GM12878 (cell line): Measurements from ENCODE around the gene C19orf73. TPM values are rescaled to one million over a fixed set of nuclear protein-coding genes. Genes with fewer than 3 reads are reported as not detected.

ENCODE experiments used
- DPF2 ChIP-seq: fragments of 450-650 bp; IDR thresholded peaks from 2 replicates; pipeline ENCODE4 v1.6.1; 2017; ENCODE audit warnings: mild to moderate bottlenecking
- HDAC6 ChIP-seq: fragments of 200-600 bp; sonication (generic); IDR thresholded peaks from one replicate; pipeline ENCODE4 v1.8.0; 2017; ENCODE audit warnings: antibody characterized with exemption; ENCODE audit not compliant: unreplicated experiment
- KAT2A ChIP-seq: conservative IDR thresholded peaks from 2 replicates; pipeline ENCODE4 v1.6.1; 2011; ENCODE audit warnings: low read depth, low read length; ENCODE audit not compliant: control insufficient read depth
- MEF2A ChIP-seq: IDR thresholded peaks from 2 replicates; pipeline ENCODE4 v1.6.1; 2011; ENCODE audit warnings: low read depth, mild to moderate bottlenecking, low read length, moderate library complexity; ENCODE audit not compliant: insufficient read depth
- MTA3 ChIP-seq: IDR thresholded peaks from 2 replicates; pipeline ENCODE4 v1.6.1; 2012; ENCODE audit warnings: low read length, inconsistent platforms, borderline replicate concordance
- NR2C2 ChIP-seq: IDR thresholded peaks from 2 replicates; pipeline ENCODE4 v1.6.1; 2011; ENCODE audit warnings: borderline replicate concordance, low read depth; ENCODE audit not compliant: control insufficient read depth, insufficient read length
- PAX5 ChIP-seq: IDR thresholded peaks from 2 replicates; pipeline ENCODE4 v1.6.1; 2011; ENCODE audit warnings: low read depth, low read length, borderline replicate concordance
- PML ChIP-seq: IDR thresholded peaks from 2 replicates; pipeline ENCODE4 v1.6.1; 2012; ENCODE audit warnings: low read length, inconsistent platforms
- RAD21 ChIP-seq: IDR thresholded peaks from 2 replicates; pipeline ENCODE4 v1.6.1; 2011; ENCODE audit warnings: mild to moderate bottlenecking, low read depth, low read length, moderate library complexity; ENCODE audit not compliant: insufficient read depth
- RAD51 ChIP-seq: fragments of 450-650 bp; IDR thresholded peaks from 2 replicates; pipeline ENCODE4 v1.6.1; 2016; ENCODE audit warnings: moderate library complexity, mild to moderate bottlenecking, inconsistent platforms
- RCOR1 ChIP-seq: conservative IDR thresholded peaks from 2 replicates; pipeline ENCODE4 v1.6.1; 2012; ENCODE audit warnings: low read depth, low read length, improper control_type of control experiment
- SP1 ChIP-seq: IDR thresholded peaks from one replicate; pipeline ENCODE4 v1.6.1; 2011; ENCODE audit warnings: low read depth, low read length
- TCF7 ChIP-seq: IDR thresholded peaks from 2 replicates; pipeline ENCODE4 v1.6.1; 2014; ENCODE audit warnings: antibody characterized with exemption, borderline replicate concordance
- YY1 ChIP-seq: IDR thresholded peaks from 2 replicates; pipeline ENCODE4 v1.6.1; 2011; ENCODE audit warnings: low read depth, mild to moderate bottlenecking, low read length
- ZSCAN29 ChIP-seq: fragments of 450-650 bp; IDR thresholded peaks from 2 replicates; pipeline ENCODE4 v1.6.1; 2017; ENCODE audit warnings: mild to moderate bottlenecking, moderate library complexity
- polyA plus RNA-seq, 11 experiments: library from polyadenylated mRNA; depleted of rRNA in 4 of 11; unstranded in 6 of 11; stranded (reverse) in 5 of 11; fragments of >200 nt; fragmentation: Nextera tagmentation in 4 of 11; fragmentation: Illumina TruSeq in 1 of 11; extraction: Ambion mirVana in 4 of 11; extraction: Trizol in 1 of 11; gene quantifications; 1 replicate in 1 of 11; 2 replicates in 10 of 11; pipeline versions ENCODE4 v1.2.1 to v1.2.3, GENCODE V29; 2011 to 2016; ENCODE audit warnings: inconsistent platforms in 2 of 11, missing spikeins in 2 of 11, low read depth in 1 of 11
- total RNA-seq, 4 experiments: library from RNA; depleted of rRNA in 3 of 4; stranded (reverse); fragments of >200 nt in 3 of 4; fragmentation: Illumina TruSeq in 1 of 4; extraction: Trizol in 1 of 4; gene quantifications; 2 replicates each; pipeline versions ENCODE4 v1.2.1 to v1.2.3, GENCODE V29; 2013 to 2021
- TF ChIP-seq, protein P1 (sequence below), 3 experiments: IDR thresholded peaks in 2 of 3; conservative IDR thresholded peaks in 1 of 3; 2 replicates each; pipeline ENCODE4 v1.5.1; 2011; ENCODE audit warnings: low read depth in 3 of 3, low read length in 3 of 3, mild to moderate bottlenecking in 3 of 3, control low read depth in 2 of 3, moderate library complexity in 2 of 3, inconsistent platforms in 1 of 3, mixed read lengths in 1 of 3; ENCODE audit not compliant: control insufficient read depth in 2 of 3, insufficient read depth in 1 of 3; ENCODE audit errors: extremely low read depth in 1 of 3
- TF ChIP-seq, protein P2 (sequence below): fragments of 450-650 bp; formaldehyde crosslinking; IDR thresholded peaks from 2 replicates; pipeline ENCODE4 v1.5.0; 2022; ENCODE audit warnings: mild to moderate bottlenecking, missing genetic modification characterization
- TF ChIP-seq, protein P3 (sequence below): fragments of 450-650 bp; formaldehyde crosslinking; IDR thresholded peaks from 2 replicates; pipeline ENCODE4 v1.4.0; 2020; ENCODE audit warnings: mild to moderate bottlenecking, moderate library complexity
- TF ChIP-seq, protein P4 (sequence below): fragments of 450-650 bp; IDR thresholded peaks from 2 replicates; pipeline ENCODE4 v1.6.1; 2016; ENCODE audit warnings: mild to moderate bottlenecking

C19orf73 gene
- total and polyA plus RNA-seq, 10 of the 15 experiments (the other 5 are each of a cell fraction or from before 2014, with no cell fraction given), result 0.20 to 2.0 (median 0.80) TPM

DNA sequence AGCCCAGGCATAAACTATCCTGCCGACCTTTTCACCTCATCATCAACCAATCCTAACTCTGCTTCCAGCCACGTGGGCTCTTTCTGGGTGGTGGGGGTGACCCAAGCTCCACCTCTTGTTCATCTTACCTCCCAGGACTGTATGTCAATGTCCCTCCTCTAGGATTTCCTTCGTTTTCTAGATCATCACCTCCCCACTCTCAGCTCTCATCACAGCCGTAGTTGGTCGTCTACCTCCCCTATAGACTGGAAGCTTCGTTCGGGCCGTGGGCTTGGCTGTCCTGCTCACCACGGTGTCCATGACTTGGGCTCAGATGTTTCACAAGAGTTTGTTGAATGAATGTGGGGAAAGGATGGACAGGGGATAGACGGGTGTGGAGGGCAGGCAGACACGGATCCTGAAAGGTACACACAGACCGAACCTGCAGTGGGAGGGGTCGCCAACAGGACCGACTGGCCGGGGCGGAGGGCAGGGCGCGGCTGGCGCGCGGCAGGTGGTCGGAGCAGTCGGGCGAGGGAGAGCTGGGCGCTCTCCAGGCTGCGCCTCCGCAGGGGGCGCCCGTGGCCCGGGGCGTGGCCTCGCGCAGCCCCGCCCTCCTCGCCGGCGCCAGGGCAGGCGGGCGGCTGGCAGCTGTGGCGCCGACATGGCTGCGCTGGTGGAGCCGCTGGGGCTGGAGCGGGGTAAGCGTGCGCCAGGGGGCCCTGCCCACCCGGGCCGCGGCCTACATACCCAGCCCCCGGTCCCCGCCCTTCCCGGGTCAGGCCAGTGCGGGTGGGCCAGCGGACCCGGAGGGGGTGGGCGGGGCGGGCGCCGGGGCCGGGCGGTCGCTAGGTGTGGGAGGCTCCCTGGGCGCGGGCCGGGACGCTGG lies 4.9 kb downstream of the C19orf73 start, which contains the start of gene LIN7B (continued):
- TF ChIP-seq, protein P1, sequence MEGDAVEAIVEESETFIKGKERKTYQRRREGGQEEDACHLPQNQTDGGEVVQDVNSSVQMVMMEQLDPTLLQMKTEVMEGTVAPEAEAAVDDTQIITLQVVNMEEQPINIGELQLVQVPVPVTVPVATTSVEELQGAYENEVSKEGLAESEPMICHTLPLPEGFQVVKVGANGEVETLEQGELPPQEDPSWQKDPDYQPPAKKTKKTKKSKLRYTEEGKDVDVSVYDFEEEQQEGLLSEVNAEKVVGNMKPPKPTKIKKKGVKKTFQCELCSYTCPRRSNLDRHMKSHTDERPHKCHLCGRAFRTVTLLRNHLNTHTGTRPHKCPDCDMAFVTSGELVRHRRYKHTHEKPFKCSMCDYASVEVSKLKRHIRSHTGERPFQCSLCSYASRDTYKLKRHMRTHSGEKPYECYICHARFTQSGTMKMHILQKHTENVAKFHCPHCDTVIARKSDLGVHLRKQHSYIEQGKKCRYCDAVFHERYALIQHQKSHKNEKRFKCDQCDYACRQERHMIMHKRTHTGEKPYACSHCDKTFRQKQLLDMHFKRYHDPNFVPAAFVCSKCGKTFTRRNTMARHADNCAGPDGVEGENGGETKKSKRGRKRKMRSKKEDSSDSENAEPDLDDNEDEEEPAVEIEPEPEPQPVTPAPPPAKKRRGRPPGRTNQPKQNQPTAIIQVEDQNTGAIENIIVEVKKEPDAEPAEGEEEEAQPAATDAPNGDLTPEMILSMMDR (IDR thresholded peaks at IDR 0.05 in 2 of 3, conservative IDR thresholded peaks at IDR 0.05 in 1 of 3; ENCODE audit: control insufficient read depth in 2 of 3, extremely low read depth in 1 of 3, insufficient read depth in 1 of 3, low read depth in 3 of 3, low read length in 3 of 3), result peak; percentile 34 to 61 (median 44); a peak in 4 of 6 replicates
- TF ChIP-seq ZSCAN29 (no peak), NR2C2 (no peak), RAD51 (no peak), PML (0 out of 2 replicates have a peak, but pooled peaks have one; percentile 31), SP1 (peak; percentile 81), HDAC6 (no peak), KAT2A (no peak), TCF7 (no peak), YY1 (peak; percentile 84), MEF2A (no peak), MTA3 (no peak), PAX5 (0 out of 2 replicates have a peak, but pooled peaks have one; percentile 32), RAD21 (no peak), DPF2 (peak; percentile 69), RCOR1 (no peak)
- TF ChIP-seq, protein P2, sequence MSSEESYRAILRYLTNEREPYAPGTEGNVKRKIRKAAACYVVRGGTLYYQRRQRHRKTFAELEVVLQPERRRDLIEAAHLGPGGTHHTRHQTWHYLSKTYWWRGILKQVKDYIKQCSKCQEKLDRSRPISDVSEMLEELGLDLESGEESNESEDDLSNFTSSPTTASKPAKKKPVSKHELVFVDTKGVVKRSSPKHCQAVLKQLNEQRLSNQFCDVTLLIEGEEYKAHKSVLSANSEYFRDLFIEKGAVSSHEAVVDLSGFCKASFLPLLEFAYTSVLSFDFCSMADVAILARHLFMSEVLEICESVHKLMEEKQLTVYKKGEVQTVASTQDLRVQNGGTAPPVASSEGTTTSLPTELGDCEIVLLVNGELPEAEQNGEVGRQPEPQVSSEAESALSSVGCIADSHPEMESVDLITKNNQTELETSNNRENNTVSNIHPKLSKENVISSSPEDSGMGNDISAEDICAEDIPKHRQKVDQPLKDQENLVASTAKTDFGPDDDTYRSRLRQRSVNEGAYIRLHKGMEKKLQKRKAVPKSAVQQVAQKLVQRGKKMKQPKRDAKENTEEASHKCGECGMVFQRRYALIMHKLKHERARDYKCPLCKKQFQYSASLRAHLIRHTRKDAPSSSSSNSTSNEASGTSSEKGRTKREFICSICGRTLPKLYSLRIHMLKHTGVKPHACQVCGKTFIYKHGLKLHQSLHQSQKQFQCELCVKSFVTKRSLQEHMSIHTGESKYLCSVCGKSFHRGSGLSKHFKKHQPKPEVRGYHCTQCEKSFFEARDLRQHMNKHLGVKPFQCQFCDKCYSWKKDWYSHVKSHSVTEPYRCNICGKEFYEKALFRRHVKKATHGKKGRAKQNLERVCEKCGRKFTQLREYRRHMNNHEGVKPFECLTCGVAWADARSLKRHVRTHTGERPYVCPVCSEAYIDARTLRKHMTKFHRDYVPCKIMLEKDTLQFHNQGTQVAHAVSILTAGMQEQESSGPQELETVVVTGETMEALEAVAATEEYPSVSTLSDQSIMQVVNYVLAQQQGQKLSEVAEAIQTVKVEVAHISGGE (CRISPR knock-in tag), result no peak
- TF ChIP-seq, protein P3, sequence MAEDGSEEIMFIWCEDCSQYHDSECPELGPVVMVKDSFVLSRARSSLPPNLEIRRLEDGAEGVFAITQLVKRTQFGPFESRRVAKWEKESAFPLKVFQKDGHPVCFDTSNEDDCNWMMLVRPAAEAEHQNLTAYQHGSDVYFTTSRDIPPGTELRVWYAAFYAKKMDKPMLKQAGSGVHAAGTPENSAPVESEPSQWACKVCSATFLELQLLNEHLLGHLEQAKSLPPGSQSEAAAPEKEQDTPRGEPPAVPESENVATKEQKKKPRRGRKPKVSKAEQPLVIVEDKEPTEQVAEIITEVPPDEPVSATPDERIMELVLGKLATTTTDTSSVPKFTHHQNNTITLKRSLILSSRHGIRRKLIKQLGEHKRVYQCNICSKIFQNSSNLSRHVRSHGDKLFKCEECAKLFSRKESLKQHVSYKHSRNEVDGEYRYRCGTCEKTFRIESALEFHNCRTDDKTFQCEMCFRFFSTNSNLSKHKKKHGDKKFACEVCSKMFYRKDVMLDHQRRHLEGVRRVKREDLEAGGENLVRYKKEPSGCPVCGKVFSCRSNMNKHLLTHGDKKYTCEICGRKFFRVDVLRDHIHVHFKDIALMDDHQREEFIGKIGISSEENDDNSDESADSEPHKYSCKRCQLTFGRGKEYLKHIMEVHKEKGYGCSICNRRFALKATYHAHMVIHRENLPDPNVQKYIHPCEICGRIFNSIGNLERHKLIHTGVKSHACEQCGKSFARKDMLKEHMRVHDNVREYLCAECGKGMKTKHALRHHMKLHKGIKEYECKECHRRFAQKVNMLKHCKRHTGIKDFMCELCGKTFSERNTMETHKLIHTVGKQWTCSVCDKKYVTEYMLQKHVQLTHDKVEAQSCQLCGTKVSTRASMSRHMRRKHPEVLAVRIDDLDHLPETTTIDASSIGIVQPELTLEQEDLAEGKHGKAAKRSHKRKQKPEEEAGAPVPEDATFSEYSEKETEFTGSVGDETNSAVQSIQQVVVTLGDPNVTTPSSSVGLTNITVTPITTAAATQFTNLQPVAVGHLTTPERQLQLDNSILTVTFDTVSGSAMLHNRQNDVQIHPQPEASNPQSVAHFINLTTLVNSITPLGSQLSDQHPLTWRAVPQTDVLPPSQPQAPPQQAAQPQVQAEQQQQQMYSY (CRISPR knock-in tag), result no peak
- TF ChIP-seq, protein P4, sequence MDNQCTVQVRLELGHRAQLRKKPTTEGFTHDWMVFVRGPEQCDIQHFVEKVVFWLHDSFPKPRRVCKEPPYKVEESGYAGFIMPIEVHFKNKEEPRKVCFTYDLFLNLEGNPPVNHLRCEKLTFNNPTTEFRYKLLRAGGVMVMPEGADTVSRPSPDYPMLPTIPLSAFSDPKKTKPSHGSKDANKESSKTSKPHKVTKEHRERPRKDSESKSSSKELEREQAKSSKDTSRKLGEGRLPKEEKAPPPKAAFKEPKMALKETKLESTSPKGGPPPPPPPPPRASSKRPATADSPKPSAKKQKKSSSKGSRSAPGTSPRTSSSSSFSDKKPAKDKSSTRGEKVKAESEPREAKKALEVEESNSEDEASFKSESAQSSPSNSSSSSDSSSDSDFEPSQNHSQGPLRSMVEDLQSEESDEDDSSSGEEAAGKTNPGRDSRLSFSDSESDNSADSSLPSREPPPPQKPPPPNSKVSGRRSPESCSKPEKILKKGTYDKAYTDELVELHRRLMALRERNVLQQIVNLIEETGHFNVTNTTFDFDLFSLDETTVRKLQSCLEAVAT, result no peak
